Stimulated activated CD4-positive, alpha-beta T cell treated with anti-CD3 and anti-CD28 coated beads, Interleukin-15, amount 100 ng/mL, for 24 hours (primary cell): ENCODE data around the gene PRKACG.
A peak's percentile ranks its signal among the peaks of the same experiment; 100 is the strongest.
"Not testable (repeated sequence)": the region's sequence is repeated elsewhere in the genome, so short reads cannot be mapped to it uniquely, and the experiment has no call there.

Source experiments
- DNase-seq: peaks from one replicate; pipeline ENCODE4 v3.0.0-alpha.2; 2020

PRKACG gene

GRCh38 chr9:69014013-69014412 lies at the start of gene PRKACG:
TSS of gene PRKACG (minus strand) at chr9:69014113. CDS start at chr9:69014092, 21 bp downstream.
- DNase-seq: no peak

GRCh38 chr9:69062195-69062594 lies 48.3 kb upstream of the PRKACG start:
- DNase-seq: no peak

- DNase-seq: no peak
Observed at GRCh38 chr9:69060766-69061165, 46.9 kb upstream of the PRKACG start.

- no peak for DNase-seq
Observed at GRCh38 chr9:69058101-69058500, 44.2 kb upstream of the PRKACG start.

- no peak for DNase-seq
Observed at GRCh38 chr9:69056191-69056815, 42.4 kb upstream of the PRKACG start.

GRCh38 chr9:69054989-69055388 lies 41.1 kb upstream of the PRKACG start:
- DNase-seq: no peak

- DNase-seq: not testable (repeated sequence)
Observed at GRCh38 chr9:69050936-69051335, 37.0 kb upstream of the PRKACG start.

- DNase-seq: no peak
Observed at GRCh38 chr9:69049094-69049493, 35.2 kb upstream of the PRKACG start.

- no peak for DNase-seq
Observed at GRCh38 chr9:69047371-69047770, 33.5 kb upstream of the PRKACG start.

- no peak for DNase-seq
Observed at GRCh38 chr9:69046723-69047122, 32.8 kb upstream of the PRKACG start.

GRCh38 chr9:69045821-69046220 lies 31.9 kb upstream of the PRKACG start:
- no peak for DNase-seq

- no peak for DNase-seq
Observed at GRCh38 chr9:69044240-69045219, 30.6 kb upstream of the PRKACG start.

- no peak for DNase-seq
Observed at GRCh38 chr9:69040646-69041045, 26.7 kb upstream of the PRKACG start.

GRCh38 chr9:69036799-69037198 lies 22.9 kb upstream of the PRKACG start:
- no peak for DNase-seq

GRCh38 chr9:69036309-69036708 lies 22.4 kb upstream of the PRKACG start:
- DNase-seq: peak; percentile 50

- DNase-seq: peak; percentile 87
Observed at GRCh38 chr9:69035438-69036308, 21.8 kb upstream of the PRKACG start, which contains the start of gene FXN. TSS of gene FXN (plus strand) at chr9:69035752. CDS start at chr9:69035783, 31 bp downstream.

- DNase-seq: no peak
Observed at GRCh38 chr9:69034071-69034470, 20.2 kb upstream of the PRKACG start.

GRCh38 chr9:69030851-69031645 lies 17.1 kb upstream of the PRKACG start:
- no peak for DNase-seq

GRCh38 chr9:69029535-69029934 lies 15.6 kb upstream of the PRKACG start:
- DNase-seq: no peak

GRCh38 chr9:69028754-69029153 lies 14.8 kb upstream of the PRKACG start:
- DNase-seq: peak; percentile 49

GRCh38 chr9:69027355-69028097 lies 13.6 kb upstream of the PRKACG start:
- DNase-seq: peak; percentile 49
